Fibroblast of lung (primary cell): ENCODE results near the gene MYH9.

Source experiments
- CTCF ChIP-seq, 2 donors: IDR thresholded peaks in 1 of 2; conservative IDR thresholded peaks in 1 of 2; 1 replicate in 1 of 2; 2 replicates in 1 of 2; pipeline ENCODE4 v1.5.1; 2011 to 2012; ENCODE audit warnings: low read length in 2 of 2, control low read depth in 1 of 2, inconsistent platforms in 1 of 2, low read depth in 1 of 2, mild to moderate bottlenecking in 1 of 2
- EZH2 ChIP-seq: IDR thresholded peaks from 2 replicates; pipeline ENCODE4 v1.5.1; 2012; ENCODE audit warnings: low read length, control low read depth, mild to moderate bottlenecking; ENCODE audit errors: missing control alignments

GRCh38 chr22:36257308-36257707 is 130.5 kb downstream of the MYH9 start:
- TF ChIP-seq CTCF (conservative IDR thresholded peaks at IDR 0.05 in 1 of 2, IDR thresholded peaks at IDR 0.05 in 1 of 2; ENCODE audit: low read depth in 1 of 2, low read length in 2 of 2): no peak
- no peak for TF ChIP-seq EZH2
